NB4 (cell line): ENCODE measurements around the gene ATG9B.
A peak's percentile ranks its signal among the peaks of the same experiment; 100 is the strongest.

Experiments
- DNase-seq: peaks from one replicate; pipeline ENCODE4 v3.0.0; 2010; ENCODE audit warnings: low read depth
- H3K4me3 ChIP-seq: one replicate; pipeline ENCODE4 v1.5.1; 2011; ENCODE audit warnings: mild to moderate bottlenecking, low read depth, low read length, moderate library complexity
- MYC ChIP-seq: IDR thresholded peaks from 2 replicates; pipeline ENCODE4 v1.6.1; 2011; ENCODE audit warnings: low read depth, low read length
- POLR2A ChIP-seq: IDR thresholded peaks from 2 replicates; pipeline ENCODE4 v1.6.1; 2011; ENCODE audit warnings: mild to moderate bottlenecking; ENCODE audit not compliant: insufficient read length; ENCODE audit errors: extremely low read depth
- TF ChIP-seq, protein P1 (sequence below): IDR thresholded peaks from 2 replicates; pipeline ENCODE4 v1.6.1; 2011; ENCODE audit warnings: low read depth, low read length
- TF ChIP-seq, protein P2 (sequence below): IDR thresholded peaks from one replicate; pipeline ENCODE4 v1.5.1; 2012; ENCODE audit warnings: low read depth, low read length

Gene ATG9B

GRCh38 chr7:151034312-151035025 lies 10.2 kb upstream of the ATG9B start:
- no peak for DNase-seq
- TF ChIP-seq, protein P1, sequence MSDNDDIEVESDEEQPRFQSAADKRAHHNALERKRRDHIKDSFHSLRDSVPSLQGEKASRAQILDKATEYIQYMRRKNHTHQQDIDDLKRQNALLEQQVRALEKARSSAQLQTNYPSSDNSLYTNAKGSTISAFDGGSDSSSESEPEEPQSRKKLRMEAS: no peak
- no peak for TF ChIP-seq POLR2A
- TF ChIP-seq, protein P2, sequence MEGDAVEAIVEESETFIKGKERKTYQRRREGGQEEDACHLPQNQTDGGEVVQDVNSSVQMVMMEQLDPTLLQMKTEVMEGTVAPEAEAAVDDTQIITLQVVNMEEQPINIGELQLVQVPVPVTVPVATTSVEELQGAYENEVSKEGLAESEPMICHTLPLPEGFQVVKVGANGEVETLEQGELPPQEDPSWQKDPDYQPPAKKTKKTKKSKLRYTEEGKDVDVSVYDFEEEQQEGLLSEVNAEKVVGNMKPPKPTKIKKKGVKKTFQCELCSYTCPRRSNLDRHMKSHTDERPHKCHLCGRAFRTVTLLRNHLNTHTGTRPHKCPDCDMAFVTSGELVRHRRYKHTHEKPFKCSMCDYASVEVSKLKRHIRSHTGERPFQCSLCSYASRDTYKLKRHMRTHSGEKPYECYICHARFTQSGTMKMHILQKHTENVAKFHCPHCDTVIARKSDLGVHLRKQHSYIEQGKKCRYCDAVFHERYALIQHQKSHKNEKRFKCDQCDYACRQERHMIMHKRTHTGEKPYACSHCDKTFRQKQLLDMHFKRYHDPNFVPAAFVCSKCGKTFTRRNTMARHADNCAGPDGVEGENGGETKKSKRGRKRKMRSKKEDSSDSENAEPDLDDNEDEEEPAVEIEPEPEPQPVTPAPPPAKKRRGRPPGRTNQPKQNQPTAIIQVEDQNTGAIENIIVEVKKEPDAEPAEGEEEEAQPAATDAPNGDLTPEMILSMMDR: no peak
- no peak for TF ChIP-seq MYC
- H3K4me3 ChIP-seq: no peak overlapping the region

- no peak for DNase-seq
- H3K4me3 ChIP-seq: no peak overlapping the region
- TF ChIP-seq MYC (no peak), POLR2A (no peak)
- TF ChIP-seq, protein P2: no peak
- TF ChIP-seq, protein P1: no peak
Observed at GRCh38 chr7:151033864-151034249, 9.6 kb upstream of the ATG9B start.

DNA sequence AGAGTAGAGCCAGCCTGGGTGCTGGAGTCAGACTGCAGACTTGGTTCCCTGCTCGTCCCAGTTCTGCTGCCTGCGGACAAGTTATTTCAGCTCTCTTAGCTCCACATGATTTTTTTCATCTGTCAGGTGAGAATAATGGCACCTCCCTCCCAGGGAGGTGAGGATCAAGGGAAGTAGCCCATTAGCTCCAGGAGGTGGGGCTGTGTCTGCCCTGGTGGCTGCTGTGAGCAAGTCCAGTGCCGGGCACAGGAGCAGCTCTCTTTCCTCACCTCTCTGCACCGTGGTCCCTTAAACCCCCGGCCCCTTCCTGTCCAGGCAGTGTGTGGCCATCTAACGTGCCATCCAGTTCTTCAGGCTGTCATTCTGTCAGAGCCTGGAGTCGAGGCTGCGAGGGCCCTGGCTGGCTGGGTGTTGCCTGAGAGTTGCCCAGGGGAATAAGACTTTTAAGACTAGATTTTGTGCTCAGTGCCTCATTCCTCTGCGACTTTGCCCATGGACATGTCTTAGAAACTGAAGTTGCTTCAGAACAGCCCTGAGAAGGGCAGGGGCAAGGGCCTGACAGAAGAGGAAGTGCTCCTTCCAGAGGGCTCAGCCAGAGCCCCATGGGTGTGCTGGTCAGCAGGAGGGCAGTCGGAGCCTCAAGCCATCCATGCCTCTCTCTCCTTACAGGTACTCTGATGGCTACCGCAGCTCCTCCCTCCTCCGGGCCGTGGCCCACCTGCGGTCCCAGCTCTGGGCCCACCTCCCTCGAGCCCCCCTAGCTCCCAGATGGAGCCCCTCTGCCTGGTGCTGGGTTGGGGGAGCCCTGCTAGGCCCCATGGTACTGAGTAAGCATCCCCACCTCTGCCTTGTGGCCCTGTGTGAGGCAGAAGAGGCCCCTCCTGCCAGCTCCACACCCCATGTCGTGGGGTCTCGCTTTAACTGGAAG lies 8.9 kb upstream of the ATG9B start:
- TF ChIP-seq, protein P2: peak; percentile 29
- TF ChIP-seq MYC (no peak), POLR2A (no peak)
- TF ChIP-seq, protein P1: no peak
- H3K4me3 ChIP-seq: no peak overlapping the region
- peak; percentile 52 for DNase-seq

- TF ChIP-seq MYC: no peak
- TF ChIP-seq, protein P2: no peak
- TF ChIP-seq POLR2A: no peak
- TF ChIP-seq, protein P1: no peak
- DNase-seq: no peak
- H3K4me3 ChIP-seq: no peak overlapping the region
Observed at GRCh38 chr7:151031011-151031410, 6.7 kb upstream of the ATG9B start.

GRCh38 chr7:151028948-151029501 lies 4.7 kb upstream of the ATG9B start:
- TF ChIP-seq, protein P1: no peak
- TF ChIP-seq, protein P2: no peak
- no peak for TF ChIP-seq MYC
- TF ChIP-seq POLR2A: no peak
- H3K4me3 ChIP-seq: peak overlapping the region; percentile 93
- no peak for DNase-seq
